GM21619 (cell line): Measurements from ENCODE around the gene AATK.
"Not testable (repeated sequence)": the region's sequence is repeated elsewhere in the genome, so short reads cannot be mapped to it uniquely, and the experiment has no call there.

ENCODE experiments used
- ATAC-seq: cut with Tn5 transposase; IDR thresholded peaks from one replicate; pipeline ENCODE4 v1.9.1; 2021; ENCODE audit not compliant: unreplicated experiment

Gene AATK

DNA sequence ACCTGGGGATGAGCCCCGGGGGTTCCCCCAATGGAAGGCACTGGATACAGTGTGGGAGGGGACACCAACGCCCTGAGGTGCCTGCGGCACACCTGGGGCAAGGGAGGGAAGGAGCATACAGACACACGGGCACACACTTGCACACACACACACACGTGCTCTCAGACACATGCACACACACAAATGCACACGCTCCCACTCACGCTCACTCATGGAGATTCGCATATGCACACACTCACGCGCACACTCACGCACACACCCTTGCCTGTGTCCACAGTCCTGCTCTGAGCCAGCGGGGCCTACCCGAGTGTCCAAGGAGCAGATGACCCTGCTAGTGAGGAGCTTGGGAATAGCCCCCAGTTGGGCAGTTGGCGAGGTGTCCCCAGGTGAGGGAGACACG lies 17.4 kb downstream of the AATK start:
- ATAC-seq: no peak

DNA sequence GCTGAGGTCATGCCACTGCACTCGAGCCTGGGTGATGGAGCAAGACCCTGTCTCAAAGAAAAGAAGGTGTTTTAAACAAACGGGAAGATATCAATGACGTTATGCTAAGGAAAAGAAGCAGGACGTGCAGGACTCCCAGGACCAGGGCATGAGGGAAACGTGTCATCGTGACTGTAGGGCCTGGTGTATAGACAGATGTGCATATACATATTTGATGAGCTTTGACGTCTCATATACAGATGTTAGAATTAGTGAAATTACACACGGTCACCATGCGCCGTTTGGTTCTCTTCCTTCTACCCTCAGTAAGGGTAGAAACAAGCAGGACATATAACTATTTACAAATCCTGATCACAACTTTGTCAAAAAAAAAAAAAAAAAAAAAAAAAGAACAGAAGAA lies 18.3 kb downstream of the AATK start:
- ATAC-seq: no peak

DNA sequence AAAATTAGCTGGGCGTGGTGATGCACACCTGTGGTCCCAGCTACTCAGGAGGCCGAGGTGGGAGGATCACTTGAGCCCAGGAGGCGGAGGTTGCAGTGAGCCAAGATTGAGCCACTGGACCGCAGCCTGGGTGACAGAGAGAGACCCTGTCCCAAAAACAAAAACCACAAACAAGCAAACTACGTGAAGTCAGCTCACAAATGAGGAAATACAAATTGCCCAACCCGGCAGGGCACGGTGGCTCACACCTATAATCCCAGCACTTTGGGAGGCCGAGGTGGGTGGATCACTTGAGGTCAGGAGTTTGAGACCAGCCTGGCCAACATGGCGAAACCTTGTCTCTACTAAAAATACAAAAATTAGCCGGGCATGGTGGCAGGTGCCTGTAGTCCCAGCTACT lies 19.8 kb downstream of the AATK start:
- not testable (repeated sequence) for ATAC-seq

DNA sequence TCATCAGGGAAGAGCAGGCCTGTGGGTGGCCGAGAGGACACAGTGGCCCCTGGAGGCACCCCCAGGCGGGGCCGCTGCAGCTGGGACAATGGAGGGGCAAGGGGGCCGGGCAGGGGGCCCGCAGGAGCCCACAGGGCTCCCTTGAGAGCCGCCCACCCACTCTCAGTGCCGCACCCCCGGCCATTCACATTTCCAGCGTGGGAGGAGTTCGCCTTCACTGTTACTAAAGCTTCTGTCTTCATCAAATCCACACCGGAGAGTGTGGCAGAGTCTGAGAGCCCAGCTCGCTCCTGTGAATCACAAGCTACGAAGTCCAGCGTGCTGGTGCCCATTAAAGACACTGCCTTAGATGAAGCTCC lies 21.6 kb downstream of the AATK start:
- ATAC-seq: no peak

DNA sequence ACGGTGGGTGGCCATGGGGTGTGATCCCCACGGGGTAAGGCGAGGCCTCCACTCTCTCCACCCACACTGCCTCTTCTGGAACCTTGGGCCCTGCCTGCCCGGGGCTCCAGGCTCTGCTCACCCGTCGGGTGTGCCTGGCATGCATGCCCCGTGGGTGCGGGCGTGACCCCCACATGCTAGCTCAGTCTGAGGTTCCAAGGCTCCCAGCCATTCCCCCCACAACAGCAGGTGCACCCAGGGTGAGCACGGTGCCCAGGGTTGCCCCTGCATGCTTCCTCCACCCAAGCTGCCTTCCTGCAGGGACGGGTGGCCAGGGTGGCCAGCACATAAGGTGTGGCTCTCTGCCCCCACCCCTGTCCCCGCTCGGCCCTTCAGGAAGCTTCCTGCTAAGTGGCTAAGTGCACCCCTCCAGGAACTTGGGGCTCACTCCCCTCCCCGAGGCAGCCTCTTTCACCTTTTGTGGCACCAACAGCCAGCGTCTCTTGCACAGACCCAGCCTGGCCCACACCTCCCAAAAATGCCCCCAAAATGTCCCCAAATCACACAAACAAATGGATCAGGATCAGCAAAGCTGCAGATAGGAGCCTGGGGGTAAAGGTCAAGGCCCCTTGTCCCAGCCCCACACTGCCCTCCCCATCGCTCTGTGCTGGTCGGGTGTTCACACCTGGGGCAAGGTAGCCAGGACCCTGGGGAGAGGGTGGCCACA lies 22.2 kb downstream of the AATK start:
- no peak for ATAC-seq

DNA sequence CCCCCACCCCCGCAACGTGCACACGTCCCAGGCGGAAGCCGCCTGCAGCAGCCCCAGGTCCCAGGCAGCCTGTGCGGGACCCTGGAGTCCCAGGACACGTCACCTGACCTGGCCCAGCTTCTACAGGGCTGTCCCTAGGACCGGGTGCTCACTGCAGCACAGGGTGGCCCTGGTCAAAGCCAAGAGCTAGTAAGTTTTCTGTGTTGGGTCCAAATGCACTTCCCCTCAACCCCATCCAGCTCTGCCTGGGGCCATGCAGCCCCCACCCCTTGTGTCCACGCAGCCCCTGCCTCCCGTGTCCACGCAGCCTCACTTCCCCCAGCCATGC lies 22.9 kb downstream of the AATK start:
- no peak for ATAC-seq

DNA sequence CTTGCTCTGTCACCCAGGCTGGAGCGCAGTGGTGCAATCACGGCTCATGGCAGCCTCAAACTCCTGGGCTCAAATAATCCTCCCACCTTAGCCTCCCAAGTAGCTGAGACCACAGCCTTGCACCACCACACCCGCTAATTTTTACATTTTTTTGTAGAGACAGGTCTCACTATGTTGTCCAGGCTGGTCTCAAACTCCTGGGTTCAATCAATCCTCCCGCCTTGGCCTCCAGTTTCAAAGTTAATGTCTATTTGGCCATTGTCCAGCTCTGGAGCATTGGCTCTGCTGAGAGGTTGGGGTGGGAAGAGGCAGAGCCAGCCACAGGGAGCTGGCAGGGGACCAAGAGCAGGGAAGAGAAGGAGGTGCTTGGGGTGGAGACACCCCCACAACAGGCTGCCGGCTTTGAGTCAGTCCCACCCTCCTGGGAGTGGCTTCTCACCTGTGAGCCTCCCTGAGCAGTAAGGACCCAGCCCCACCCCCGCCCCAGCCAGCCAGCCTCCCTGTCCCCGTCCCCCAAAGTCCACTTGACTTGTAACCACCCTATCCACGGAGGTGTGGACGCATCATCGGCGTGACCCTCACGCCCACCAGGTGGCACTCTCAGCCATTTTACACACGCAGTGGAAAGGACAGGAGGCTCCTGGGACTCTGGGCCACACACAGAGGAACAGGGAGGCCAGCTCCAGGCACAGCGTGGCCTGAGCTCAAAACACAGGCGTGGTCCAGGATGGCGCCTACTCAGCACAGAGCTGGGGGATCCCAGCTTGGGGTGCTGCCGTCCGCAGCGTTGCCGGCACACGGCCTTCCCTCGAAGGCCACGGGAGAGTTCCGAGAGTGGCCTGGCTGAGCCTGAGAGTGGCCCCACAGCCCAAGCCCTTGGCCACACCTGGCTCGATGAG lies 23.5 kb downstream of the AATK start:
- ATAC-seq: no peak

DNA sequence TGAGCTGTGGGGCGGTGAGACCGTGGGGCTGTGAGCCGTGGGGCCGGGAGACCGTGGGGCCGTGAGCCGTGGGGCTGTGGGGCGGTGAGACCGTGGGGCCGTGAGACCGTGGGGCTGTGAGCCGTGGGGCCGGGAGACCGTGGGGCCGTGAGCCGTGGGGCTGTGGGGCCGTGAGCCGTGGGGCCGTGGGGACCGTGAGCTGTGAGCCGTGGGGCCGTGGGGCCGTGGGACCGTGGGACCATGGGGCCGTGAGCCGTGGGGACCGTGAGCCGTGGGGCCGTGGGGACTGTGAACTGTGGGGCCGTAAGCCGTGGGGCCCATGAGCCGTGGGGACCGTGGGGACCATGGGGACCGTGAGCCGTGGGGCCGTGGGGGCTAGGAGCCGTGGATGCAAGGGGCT lies 25.3 kb downstream of the AATK start:
- no peak for ATAC-seq

DNA sequence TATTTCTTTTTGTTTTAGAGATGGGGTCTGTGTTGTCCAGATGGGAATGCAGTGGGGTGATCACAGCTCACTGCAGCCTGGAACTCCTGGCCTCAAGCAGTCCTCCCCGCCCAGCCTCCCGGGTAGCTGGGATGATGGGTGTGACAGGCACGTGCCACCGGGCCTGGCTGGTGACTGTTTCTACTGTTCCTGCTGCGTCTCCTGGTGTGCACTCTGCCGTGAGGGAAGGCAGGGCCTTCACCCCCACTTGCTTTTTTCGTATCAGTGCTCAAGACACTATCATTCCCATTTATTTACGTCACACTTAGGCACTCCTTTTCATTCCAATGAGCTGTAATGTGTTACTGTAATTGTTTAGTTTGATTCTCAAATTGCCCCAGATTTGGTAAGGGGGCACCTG lies 26.0 kb downstream of the AATK start:
- no peak for ATAC-seq

DNA sequence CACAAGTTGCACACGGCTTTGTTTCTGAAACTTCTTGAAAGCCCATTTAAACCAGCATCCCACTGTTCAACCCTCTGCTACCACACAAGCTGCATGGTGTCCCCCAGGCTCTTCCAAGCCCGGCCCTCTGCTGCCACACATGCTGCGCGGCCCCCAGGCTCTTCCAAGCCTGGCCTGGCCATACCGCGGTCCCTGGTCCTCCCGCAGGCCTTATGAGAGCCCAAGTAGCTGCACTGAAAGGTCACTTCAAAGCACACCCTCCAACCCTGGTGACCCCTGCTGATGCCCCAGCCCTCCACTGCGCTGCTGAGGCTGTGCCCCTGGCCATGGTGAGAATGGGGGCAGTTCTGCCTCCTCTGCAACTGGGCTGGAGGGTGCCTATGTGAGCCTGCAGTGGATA lies 26.6 kb downstream of the AATK start:
- no peak for ATAC-seq

DNA sequence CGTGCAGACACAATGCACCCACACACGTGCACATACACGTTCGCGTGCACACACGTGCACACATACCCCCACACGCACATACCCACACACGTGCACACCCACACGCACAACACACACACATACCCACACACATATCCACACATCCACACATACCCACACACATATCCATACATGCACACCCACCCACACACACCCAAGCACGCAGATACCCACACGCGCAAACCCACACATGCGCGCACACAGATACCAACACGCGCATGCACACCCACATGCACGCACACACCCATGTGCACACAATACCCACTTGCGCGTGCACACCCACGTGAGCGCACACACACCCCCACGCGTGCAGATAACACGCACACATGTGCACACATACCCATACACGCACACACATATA lies 27.5 kb downstream of the AATK start:
- ATAC-seq: no peak

DNA sequence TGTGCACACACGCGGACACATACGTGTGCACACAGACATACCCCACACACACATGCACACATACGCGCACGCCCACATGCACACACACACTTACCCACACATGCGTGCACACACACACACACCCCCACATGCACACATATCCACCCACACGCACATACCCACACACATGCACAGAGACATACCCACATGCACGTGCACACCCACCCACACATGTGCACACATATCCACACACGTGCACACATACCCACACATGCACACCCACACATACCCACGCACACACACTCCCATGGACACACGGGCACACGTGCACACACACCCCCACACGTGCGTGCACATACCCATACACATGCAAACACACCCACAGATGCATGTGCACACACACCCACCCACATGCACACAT lies 27.9 kb downstream of the AATK start:
- no peak for ATAC-seq

DNA sequence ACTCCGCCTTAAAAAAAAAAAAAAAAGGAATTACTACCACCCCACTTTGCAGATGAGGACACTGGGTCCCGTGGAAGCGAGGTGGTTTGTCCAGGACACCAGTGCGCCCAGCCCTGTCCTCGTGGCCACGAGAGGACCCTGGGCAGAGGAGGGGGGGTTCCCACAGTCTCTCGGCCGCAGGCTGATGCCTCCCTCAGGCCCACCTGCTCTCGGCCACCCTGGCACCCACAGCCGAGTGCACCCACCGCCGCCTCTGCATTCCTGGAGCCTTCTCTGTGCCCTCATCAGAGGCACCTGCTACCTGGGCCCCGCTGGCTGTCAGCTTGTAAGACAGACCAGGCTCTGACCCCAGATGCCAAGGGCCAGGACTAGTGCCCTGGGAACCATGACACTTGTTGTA lies 28.8 kb downstream of the AATK start:
- ATAC-seq: no peak

DNA sequence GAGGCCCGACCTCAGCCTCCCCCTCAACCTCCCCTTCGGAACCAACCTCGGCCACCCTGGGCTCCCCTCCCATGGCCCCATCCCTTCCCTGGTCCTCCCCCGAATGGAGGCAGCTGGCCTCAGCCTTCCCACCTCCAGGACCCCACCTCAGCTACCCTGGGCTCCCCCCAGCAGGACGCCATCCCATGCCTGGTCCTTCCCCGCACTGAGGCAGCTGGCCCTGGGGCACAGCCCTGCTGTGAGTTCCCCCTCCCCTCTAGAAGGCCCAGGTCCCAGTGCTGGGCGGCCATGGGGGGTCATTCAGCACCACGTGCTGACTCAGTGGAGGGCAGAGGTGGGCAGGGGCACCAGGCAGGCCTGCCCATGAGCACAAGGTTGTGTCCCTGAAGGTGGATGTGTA lies 29.7 kb downstream of the AATK start:
- ATAC-seq: no peak

DNA sequence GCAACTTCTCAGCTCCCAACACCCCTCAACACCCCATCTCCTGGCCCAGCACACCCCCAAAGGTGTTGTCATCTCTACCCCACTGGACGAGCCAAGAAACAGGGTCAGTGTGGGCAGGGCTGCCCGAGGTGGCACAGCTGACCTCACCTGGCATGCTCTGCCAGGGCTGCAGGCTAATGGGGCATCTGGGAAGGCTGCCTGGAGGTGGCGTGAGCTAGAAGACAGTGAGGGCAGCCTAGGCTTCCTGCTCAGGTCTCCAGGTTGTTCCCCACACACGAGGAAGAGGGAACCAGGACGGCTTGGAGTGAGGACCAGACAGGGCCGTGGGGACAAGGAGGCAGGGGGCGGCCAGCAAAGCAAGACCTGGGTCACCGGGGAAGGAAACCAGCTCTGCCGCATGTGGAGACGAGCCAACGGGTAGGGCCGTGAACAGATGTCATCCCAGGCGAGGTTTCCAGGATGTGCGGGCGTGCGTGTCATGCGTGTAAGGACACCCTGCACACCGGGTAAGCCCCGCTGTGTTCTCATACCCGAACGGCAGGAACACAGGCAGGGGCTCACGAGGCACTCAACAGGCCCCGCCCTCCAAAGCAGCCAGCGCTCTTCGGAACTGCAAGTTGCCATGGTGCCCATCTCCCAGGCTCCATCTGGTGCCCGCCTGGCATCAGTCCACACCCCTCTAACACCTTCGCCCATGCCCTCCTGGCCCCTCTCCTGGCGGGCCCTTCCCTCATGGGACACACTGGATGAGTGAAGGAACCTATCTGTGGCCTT lies 30.3 kb downstream of the AATK start:
- no peak for ATAC-seq

DNA sequence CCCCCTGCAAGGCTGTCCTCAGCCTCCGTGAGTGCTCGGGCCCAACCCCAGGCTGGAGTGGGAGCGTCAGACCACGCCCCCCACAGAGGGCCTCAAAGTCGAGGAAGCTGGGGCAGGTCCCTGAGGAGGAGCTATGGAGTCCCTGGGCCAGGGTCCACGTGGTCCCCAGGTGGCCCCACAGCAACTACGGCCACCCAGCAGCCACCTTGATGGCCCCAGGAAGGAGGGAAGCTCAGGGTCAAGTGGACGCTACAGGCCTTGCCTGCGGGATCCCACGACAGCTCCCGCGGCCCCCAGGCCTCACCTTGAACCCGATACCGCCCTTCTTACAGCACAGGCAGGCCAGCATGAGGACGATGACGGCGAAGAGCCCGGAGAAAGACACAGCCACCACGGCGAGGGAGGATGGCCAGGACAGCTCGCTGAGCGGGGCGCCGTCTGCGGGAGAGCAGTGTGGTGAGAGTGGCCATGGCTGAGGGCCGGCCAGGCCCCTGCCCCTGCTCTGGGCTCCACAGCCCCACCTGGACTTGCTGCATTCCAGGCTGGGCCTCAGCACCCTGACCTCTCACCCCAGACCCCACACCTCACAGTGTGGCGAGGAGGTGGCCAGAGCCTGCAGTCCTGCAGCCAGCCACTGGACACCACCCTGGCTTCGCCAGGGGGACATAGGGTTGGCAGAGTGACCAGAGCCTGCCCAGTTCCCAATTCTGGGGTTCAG lies 31.8 kb downstream of the AATK start:
- no peak for ATAC-seq

DNA sequence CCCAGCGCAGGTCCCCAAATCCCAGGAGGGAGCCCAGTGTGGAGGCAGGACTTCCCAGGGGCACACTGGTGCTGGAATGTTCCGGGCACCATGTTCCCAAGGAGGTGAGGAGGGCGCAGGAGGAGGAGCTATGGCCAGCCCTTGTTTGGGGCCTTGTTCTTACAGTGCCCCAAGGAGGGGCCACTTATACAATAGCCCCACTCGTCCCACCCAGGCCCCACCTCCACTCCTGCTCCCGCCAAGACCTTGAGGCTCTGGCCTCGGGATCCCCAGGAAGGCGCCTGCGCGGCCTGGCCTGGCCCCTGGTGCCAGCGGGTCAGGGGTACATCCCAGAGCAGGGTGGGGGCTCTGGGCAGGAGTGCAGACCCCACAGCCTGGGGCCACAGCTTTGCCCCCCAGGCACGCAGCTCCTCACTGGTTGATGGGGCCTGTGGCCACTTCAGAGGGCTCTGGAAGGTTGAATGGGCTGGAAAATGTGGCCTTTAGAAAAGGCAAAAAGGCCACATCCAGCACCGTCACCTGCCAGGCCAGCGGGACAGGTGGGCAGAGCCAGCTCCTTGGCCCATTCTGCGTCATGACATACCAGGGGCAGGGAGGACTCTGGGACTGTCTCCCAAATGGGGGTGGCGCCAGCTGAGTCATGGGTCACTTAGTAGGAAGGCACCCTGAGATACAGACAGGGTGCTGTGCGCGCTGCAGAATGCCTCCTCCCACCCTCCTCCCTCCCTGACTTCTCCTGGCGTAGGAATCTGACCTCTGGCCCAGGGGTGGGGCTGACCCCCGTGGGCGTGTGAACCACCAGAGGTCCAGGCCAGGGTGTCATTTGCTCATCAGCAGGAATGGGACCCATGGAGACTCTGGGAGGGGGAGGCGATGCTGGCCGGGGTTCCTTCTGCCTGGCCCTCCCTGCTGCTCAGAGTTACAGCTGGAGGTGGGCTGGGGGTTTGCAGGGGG lies 33.0 kb downstream of the AATK start:
- no peak for ATAC-seq

DNA sequence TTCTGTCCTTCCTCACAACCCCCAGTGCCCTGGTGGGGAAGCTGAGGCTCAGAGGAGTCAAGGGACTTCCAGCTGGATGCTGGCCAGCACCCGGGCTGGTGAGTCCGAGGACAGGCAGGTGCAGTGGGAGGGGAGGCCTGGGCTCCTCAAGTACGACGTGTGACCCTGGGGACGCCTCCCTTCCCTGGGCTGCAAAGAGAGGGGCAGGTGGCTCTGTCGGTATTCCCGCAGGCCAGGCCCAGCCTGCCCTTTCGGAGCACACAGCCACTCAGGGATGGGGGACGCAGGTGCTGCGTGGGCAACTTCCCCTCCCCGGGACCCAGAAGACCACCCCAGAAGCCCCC lies 33.9 kb downstream of the AATK start:
- no peak for ATAC-seq

DNA sequence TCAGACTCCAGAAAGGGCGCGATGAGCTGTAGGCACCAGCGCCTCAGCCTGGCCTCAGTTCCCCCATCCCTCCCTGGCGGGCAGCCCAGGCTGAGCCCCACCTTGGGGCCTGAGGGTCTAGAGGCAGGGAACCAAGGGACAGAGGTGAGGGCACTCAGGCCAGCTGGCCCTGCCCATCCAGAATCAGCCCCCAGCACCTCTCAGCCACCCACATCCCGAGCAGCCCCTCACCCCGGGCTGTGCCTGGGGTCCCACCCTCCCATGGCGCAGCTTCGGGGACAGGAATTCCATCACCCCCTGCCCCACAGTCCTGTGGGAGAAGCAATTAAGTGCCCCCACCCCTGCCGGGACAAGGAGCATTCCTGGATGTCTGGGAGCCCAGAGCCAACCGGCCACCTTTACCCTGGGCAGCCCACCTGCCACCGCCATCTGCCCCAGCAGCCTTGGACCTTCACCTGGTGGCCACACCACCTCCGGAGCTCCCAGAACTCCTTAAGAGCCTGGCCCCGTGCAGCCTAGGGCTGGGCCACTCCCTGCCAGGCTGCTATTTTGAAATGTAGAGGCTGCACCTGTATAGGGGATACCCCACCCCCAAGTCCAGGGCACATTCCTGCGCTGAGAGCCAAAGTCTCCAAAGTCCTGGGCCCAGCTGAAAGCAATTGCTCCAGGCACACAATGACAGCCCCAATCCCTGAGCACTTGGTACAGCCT lies 34.4 kb downstream of the AATK start:
- no peak for ATAC-seq
